Vagina (tissue), 2 donors: ENCODE measurements around the gene L3MBTL4. TPM values are rescaled to one million over a fixed set of nuclear protein-coding genes. Genes with fewer than 3 reads are reported as not detected.

ENCODE experiments used
- DNase-seq, 2 donors: peaks; one replicate each; pipeline ENCODE4 v3.0.0-alpha.2; 2017; ENCODE audit errors: extremely low spot score in 2 of 2
- H3K27ac ChIP-seq: fragments of 200-600 bp; sonication (generic); one replicate; pipeline ENCODE4 v1.5.1; 2019
- H3K27me3 ChIP-seq: fragments of 200-600 bp; sonication (generic); one replicate; pipeline ENCODE4 v1.5.1; 2019
- H3K36me3 ChIP-seq, 2 donors: fragments of 200-600 bp; sonication (generic); one replicate each; pipeline ENCODE4 v1.5.1; 2017 to 2019
- H3K4me1 ChIP-seq: fragments of 200-600 bp; sonication (generic); one replicate; pipeline ENCODE4 v1.5.1; 2019
- H3K4me3 ChIP-seq, 2 donors: fragments of 200-600 bp; sonication (generic); 1 replicate in 1 of 2; 2 replicates in 1 of 2; pipeline ENCODE4 v1.5.1; 2016 to 2019
- H3K9me3 ChIP-seq: fragments of 200-600 bp; sonication (generic); one replicate; pipeline ENCODE4 v1.5.1; 2019
- POLR2A ChIP-seq, 2 donors: fragments of 450-650 bp; IDR thresholded peaks; one replicate each; pipeline ENCODE4 v1.6.1; 2017; ENCODE audit warnings: antibody characterized with exemption in 2 of 2, mild to moderate bottlenecking in 2 of 2, moderate library complexity in 2 of 2
- POLR2AphosphoS5 ChIP-seq, 2 donors: sonication (generic); formaldehyde crosslinking; IDR thresholded peaks; one replicate each; pipeline ENCODE4 v1.9.0; 2017; ENCODE audit warnings: antibody characterized with exemption in 2 of 2, mild to moderate bottlenecking in 2 of 2, low read depth in 1 of 2; ENCODE audit not compliant: insufficient read depth in 1 of 2
- intact Hi-C: fragments of 100-400 bp; cut with DNase I; formaldehyde crosslinking; loops from one replicate; pipeline ENCODE4 v1.15.1; 2023
- total RNA-seq: library from RNA; depleted of rRNA; stranded (reverse); fragments of >200 nt; gene quantifications from one replicate; pipeline ENCODE4 v1.2.3, GENCODE V29; 2016
- TF ChIP-seq, protein P1 (sequence below), 3 experiments: fragments of 450-650 bp in 2 of 3; fragments of 200-600 bp in 1 of 3; sonication (generic) in 1 of 3; IDR thresholded peaks; one replicate each; pipeline ENCODE4 v1.5.1; 2017 to 2019; ENCODE audit warnings: antibody characterized with exemption in 3 of 3, mild to moderate bottlenecking in 2 of 3, moderate library complexity in 2 of 3

The L3MBTL4 gene
- total RNA-seq, 1 donor from 2014 or later: 9.6 TPM

DNA sequence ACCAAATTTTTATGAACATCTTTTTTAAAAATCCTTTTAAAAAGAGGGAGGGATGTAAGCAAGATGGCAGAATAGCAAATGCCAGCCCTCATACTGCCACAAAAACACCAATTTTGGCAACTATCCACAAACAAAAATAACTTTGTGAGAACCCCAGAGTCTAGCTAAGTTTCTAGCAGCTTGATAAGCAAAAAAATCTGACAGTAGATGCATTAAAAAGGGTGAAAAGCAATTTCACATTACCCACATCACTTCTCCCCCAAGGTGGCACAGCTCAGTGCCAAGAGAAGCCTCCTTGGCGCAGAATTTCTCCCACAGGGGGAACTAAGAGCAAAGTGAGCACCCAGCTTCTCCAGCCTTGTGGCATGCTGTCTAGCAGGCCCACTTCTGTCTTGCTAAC lies 74.6 kb downstream of the L3MBTL4 start:
- intact Hi-C loops: no loop called here
- TF ChIP-seq, protein P1, sequence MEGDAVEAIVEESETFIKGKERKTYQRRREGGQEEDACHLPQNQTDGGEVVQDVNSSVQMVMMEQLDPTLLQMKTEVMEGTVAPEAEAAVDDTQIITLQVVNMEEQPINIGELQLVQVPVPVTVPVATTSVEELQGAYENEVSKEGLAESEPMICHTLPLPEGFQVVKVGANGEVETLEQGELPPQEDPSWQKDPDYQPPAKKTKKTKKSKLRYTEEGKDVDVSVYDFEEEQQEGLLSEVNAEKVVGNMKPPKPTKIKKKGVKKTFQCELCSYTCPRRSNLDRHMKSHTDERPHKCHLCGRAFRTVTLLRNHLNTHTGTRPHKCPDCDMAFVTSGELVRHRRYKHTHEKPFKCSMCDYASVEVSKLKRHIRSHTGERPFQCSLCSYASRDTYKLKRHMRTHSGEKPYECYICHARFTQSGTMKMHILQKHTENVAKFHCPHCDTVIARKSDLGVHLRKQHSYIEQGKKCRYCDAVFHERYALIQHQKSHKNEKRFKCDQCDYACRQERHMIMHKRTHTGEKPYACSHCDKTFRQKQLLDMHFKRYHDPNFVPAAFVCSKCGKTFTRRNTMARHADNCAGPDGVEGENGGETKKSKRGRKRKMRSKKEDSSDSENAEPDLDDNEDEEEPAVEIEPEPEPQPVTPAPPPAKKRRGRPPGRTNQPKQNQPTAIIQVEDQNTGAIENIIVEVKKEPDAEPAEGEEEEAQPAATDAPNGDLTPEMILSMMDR (IDR thresholded peaks at IDR 0.05): no peak

DNA sequence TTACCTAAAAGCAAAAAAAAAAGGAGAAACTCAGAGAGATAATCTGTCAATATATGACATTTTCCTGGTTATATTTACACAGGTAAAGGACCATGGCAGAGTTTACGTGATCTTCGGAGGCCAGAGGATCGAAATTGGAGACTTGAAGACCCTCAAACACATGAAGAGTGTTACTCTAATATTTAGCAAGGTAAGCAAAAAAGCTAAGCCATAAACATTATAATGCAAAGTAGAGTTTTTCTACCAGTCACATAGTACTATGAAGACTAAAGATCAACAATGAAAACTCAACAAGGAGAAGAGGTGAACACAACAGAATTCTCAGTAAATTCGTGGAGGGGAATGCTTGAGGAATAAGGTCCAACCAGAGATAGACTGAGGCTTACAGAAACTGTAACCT lies 78.5 kb downstream of the L3MBTL4 start:
- DNase-seq: no peak

More for the DNA sequence above, 74.6 kb downstream of the L3MBTL4 start:
- no peak overlapping the region for H3K27ac ChIP-seq
- no peaks in the 10 kb centered on the region for H3K36me3 ChIP-seq
- no peaks in the 10 kb centered on the region for H3K9me3 ChIP-seq
- no peaks in the 10 kb centered on the region for H3K27me3 ChIP-seq
- H3K4me1 ChIP-seq: no peaks in the 10 kb centered on the region
- no peak for DNase-seq
- no peak overlapping the region for H3K4me3 ChIP-seq

GRCh38 chr18:6333981-6334380 lies 80.7 kb downstream of the L3MBTL4 start:
- no peak overlapping the region for H3K27ac ChIP-seq
- DNase-seq: no peak
- no peaks in the 10 kb centered on the region for H3K27me3 ChIP-seq
- no peaks in the 10 kb centered on the region for H3K9me3 ChIP-seq
- intact Hi-C loops: no loop called here
- H3K4me3 ChIP-seq: no peak overlapping the region
- no peaks in the 10 kb centered on the region for H3K36me3 ChIP-seq
- H3K4me1 ChIP-seq: no peaks in the 10 kb centered on the region
- TF ChIP-seq POLR2A (IDR thresholded peaks at IDR 0.05) (no peak), POLR2AphosphoS5 (IDR thresholded peaks at IDR 0.05; ENCODE audit: insufficient read depth in 1 of 2, low read depth in 1 of 2) (no peak)
- TF ChIP-seq, protein P1 (IDR thresholded peaks at IDR 0.05): no peak

More for the DNA sequence above, 78.5 kb downstream of the L3MBTL4 start:
- Histone ChIP-seq H3K27me3 (no peaks in the 10 kb centered on the region), H3K27ac (no peak overlapping the region), H3K36me3 (no peaks in the 10 kb centered on the region), H3K9me3 (no peaks in the 10 kb centered on the region), H3K4me1 (no peaks in the 10 kb centered on the region), H3K4me3 (no peak overlapping the region)
- TF ChIP-seq, protein P1 (IDR thresholded peaks at IDR 0.05): no peak
- TF ChIP-seq POLR2A (IDR thresholded peaks at IDR 0.05): no peak
- intact Hi-C loops: no loop called here

GRCh38 chr18:6331872-6332271 lies 82.8 kb downstream of the L3MBTL4 start:
- Histone ChIP-seq H3K27me3 (no peaks in the 10 kb centered on the region), H3K9me3 (no peaks in the 10 kb centered on the region), H3K4me1 (no peaks in the 10 kb centered on the region), H3K36me3 (no peaks in the 10 kb centered on the region), H3K4me3 (no peak overlapping the region), H3K27ac (no peak overlapping the region)
- intact Hi-C loops: no loop called here
- TF ChIP-seq POLR2AphosphoS5 (IDR thresholded peaks at IDR 0.05; ENCODE audit: insufficient read depth in 1 of 2, low read depth in 1 of 2): no peak
- TF ChIP-seq, protein P1 (IDR thresholded peaks at IDR 0.05): no peak
- TF ChIP-seq POLR2A (IDR thresholded peaks at IDR 0.05): no peak
- no peak for DNase-seq

- TF ChIP-seq POLR2AphosphoS5 (IDR thresholded peaks at IDR 0.05; ENCODE audit: insufficient read depth in 1 of 2, low read depth in 1 of 2): no peak
- no peak for TF ChIP-seq POLR2A (IDR thresholded peaks at IDR 0.05)
- TF ChIP-seq, protein P1 (IDR thresholded peaks at IDR 0.05): no peak
- Histone ChIP-seq H3K36me3 (no peaks in the 10 kb centered on the region), H3K27ac (no peak overlapping the region), H3K9me3 (no peaks in the 10 kb centered on the region), H3K4me3 (no peak overlapping the region), H3K27me3 (no peaks in the 10 kb centered on the region), H3K4me1 (no peaks in the 10 kb centered on the region)
- DNase-seq: no peak
- intact Hi-C loops: no loop called here
Measured at GRCh38 chr18:6330786-6331185, 83.9 kb downstream of the L3MBTL4 start.
